ENCODE data around the gene CELA3B.
A peak's percentile ranks its signal among the peaks of the same experiment; 100 is the strongest.
"Not testable (repeated sequence)": the region's sequence is repeated elsewhere in the genome, so short reads cannot be mapped to it uniquely, and the experiment has no call there.

The CELA3B gene

GRCh38 chr1:22031214-22031962, 54.6 kb downstream of the CELA3B start:
- no peak overlapping the region for H3K4me3 Mint-ChIP-seq
- H3K4me1 Mint-ChIP-seq: peaks cover 29% of the 10 kb centered on the region
- peak overlapping the region; percentile 78 for H3K27ac Mint-ChIP-seq
- H3K9me3 Mint-ChIP-seq: no peaks in the 10 kb centered on the region
- peaks cover 5% of the 10 kb centered on the region for H3K36me3 Mint-ChIP-seq
- peak; percentile 57 for ATAC-seq
- H3K27me3 Mint-ChIP-seq: no peaks in the 10 kb centered on the region

DNA sequence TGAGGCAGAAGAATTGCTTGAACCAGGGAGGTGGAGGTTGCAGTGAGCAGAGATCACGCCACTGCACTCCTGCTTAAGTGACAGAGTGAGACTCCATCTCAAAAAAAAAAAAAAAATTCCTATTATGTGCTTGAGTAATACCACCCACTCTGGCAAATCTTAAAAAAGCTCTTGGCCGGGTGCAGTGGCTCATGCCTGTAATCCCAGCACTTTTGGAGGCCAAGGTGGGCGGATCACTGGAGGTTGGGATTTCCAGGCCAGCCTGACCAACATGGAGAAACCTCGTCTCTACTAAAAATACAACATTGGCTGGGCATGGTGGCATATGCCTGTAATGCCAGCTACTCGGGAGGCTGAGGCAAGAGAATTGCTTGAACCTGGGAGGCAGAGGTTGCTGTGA, 58.0 kb downstream of the CELA3B start:
- H3K4me3 Mint-ChIP-seq, H3K36me3 Mint-ChIP-seq, H3K27ac Mint-ChIP-seq, H3K27me3 Mint-ChIP-seq, ATAC-seq, H3K9me3 Mint-ChIP-seq: not testable (repeated sequence)
- peaks cover 29% of the 10 kb centered on the region for H3K4me1 Mint-ChIP-seq

DNA sequence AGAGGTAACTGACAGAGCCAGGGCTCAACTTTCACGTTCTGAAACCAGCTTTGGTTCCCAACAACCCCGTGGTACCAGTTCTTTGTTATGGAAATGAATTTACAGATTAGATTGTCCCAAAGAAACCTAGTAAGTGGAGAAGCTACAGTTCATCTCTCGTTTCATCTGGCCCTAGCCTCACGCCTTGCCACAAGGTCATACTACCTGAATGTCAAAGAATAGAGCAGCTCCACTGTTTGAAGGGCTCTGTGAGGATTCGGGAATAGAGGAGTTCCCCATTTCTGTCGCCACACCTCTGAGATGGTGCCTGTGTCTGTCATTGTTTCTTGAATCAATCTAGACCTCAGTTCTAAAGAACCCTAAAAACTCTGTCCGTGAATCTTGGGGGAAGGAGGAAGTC, 60.7 kb downstream of the CELA3B start:
- Mint-ChIP-seq H3K9me3 (no peaks in the 10 kb centered on the region), H3K36me3 (no peaks in the 10 kb centered on the region), H3K27ac (peak overlapping the region; percentile 92), H3K4me1 (peaks cover 29% of the 10 kb centered on the region), H3K27me3 (no peaks in the 10 kb centered on the region), H3K4me3 (no peak overlapping the region)
- no peak for ATAC-seq

- Mint-ChIP-seq H3K4me3 (no peak overlapping the region), H3K27me3 (no peaks in the 10 kb centered on the region), H3K9me3 (no peaks in the 10 kb centered on the region), H3K36me3 (no peaks in the 10 kb centered on the region), H3K27ac (peak overlapping the region; percentile 92), H3K4me1 (peaks cover 34% of the 10 kb centered on the region)
- ATAC-seq: no peak
These were observed 61.2 kb downstream of the CELA3B start for GRCh38 chr1:22038036-22038435.
